ENCODE measurements around the gene HLCS.

HLCS gene

GRCh38 chr21:36738489-36739126 is 227.9 kb downstream of the HLCS start:
- in situ Hi-C loops (cut with MboI; ENCODE audit: low pct_unique_long_range_greater_than_20kb, low sequenced_read_pairs, unreplicated experiment), result no loop called here
- DNase-seq (ENCODE audit: low spot score), result no peak
- TF ChIP-seq CTCF (IDR thresholded peaks at IDR 0.05; ENCODE audit: extremely low read depth, insufficient read depth, missing control alignments), result no peak

- in situ Hi-C loops (cut with MboI; ENCODE audit: low pct_unique_long_range_greater_than_20kb, low sequenced_read_pairs, unreplicated experiment), result no loop called here
- TF ChIP-seq CTCF (IDR thresholded peaks at IDR 0.05; ENCODE audit: extremely low read depth, insufficient read depth, missing control alignments), result no peak
- DNase-seq (ENCODE audit: low spot score), result no peak
Measured at GRCh38 chr21:36735724-36736320, 230.6 kb downstream of the HLCS start.

- TF ChIP-seq CTCF (IDR thresholded peaks at IDR 0.05; ENCODE audit: extremely low read depth, insufficient read depth, missing control alignments), result no peak
- DNase-seq (ENCODE audit: low spot score), result no peak
- in situ Hi-C loops (cut with MboI; ENCODE audit: low pct_unique_long_range_greater_than_20kb, low sequenced_read_pairs, unreplicated experiment), result no loop called here
Measured at GRCh38 chr21:36735201-36735515, 231.3 kb downstream of the HLCS start.

- no peak for DNase-seq (ENCODE audit: low spot score)
- in situ Hi-C loops (cut with MboI; ENCODE audit: low pct_unique_long_range_greater_than_20kb, low sequenced_read_pairs, unreplicated experiment), result no loop called here
- no peak for TF ChIP-seq CTCF (IDR thresholded peaks at IDR 0.05; ENCODE audit: extremely low read depth, insufficient read depth, missing control alignments)
Measured at GRCh38 chr21:36734367-36735200, 231.9 kb downstream of the HLCS start.

- in situ Hi-C loops (cut with MboI; ENCODE audit: low pct_unique_long_range_greater_than_20kb, low sequenced_read_pairs, unreplicated experiment), result no loop called here
- no peak for TF ChIP-seq CTCF (IDR thresholded peaks at IDR 0.05; ENCODE audit: extremely low read depth, insufficient read depth, missing control alignments)
- no peak for DNase-seq (ENCODE audit: low spot score)
Measured at GRCh38 chr21:36733857-36734256, 232.6 kb downstream of the HLCS start.

GRCh38 chr21:36732761-36733160 is 233.7 kb downstream of the HLCS start:
- no peak for TF ChIP-seq CTCF (IDR thresholded peaks at IDR 0.05; ENCODE audit: extremely low read depth, insufficient read depth, missing control alignments)
- in situ Hi-C loops (cut with MboI; ENCODE audit: low pct_unique_long_range_greater_than_20kb, low sequenced_read_pairs, unreplicated experiment), result no loop called here
- DNase-seq (ENCODE audit: low spot score), result no peak
